HG03139 (cell line): Measurements from ENCODE around the gene ATPAF2.

ENCODE experiments used
- ATAC-seq: cut with Tn5 transposase; IDR thresholded peaks from one replicate; pipeline ENCODE4 v1.9.1; 2021; ENCODE audit not compliant: unreplicated experiment

Gene ATPAF2

GRCh38 chr17:18040261-18040858 is 1.4 kb upstream of the ATPAF2 start:
- no peak for ATAC-seq

GRCh38 chr17:18039535-18040260 is 730 bp upstream of the ATPAF2 start:
- peak; percentile 20 for ATAC-seq

- no peak for ATAC-seq
These were observed 668 bp downstream of the ATPAF2 start for GRCh38 chr17:18038149-18038850.

- no peak for ATAC-seq
These were observed 1.5 kb downstream of the ATPAF2 start for GRCh38 chr17:18037486-18037885.

GRCh38 chr17:18035704-18036103 is 3.3 kb downstream of the ATPAF2 start:
- ATAC-seq: no peak

- ATAC-seq: no peak
These were observed 5.4 kb downstream of the ATPAF2 start for GRCh38 chr17:18033442-18034099.

- ATAC-seq: no peak
These were observed 7.0 kb downstream of the ATPAF2 start for GRCh38 chr17:18031955-18032354.

- ATAC-seq: no peak
These were observed 9.9 kb downstream of the ATPAF2 start for GRCh38 chr17:18028952-18029540.

GRCh38 chr17:18028114-18028951 is 10.6 kb downstream of the ATPAF2 start:
- no peak for ATAC-seq

- no peak for ATAC-seq
These were observed 11.7 kb downstream of the ATPAF2 start for GRCh38 chr17:18027280-18027679.

GRCh38 chr17:18025945-18026776 is 12.8 kb downstream of the ATPAF2 start:
- no peak for ATAC-seq

GRCh38 chr17:18025241-18025944 is 13.6 kb downstream of the ATPAF2 start:
- ATAC-seq: no peak

GRCh38 chr17:18021372-18021771 is 17.6 kb downstream of the ATPAF2 start:
- ATAC-seq: no peak

- ATAC-seq: no peak
These were observed 18.0 kb downstream of the ATPAF2 start for GRCh38 chr17:18020971-18021370.

GRCh38 chr17:18019838-18020154 is 19.2 kb downstream of the ATPAF2 start:
- no peak for ATAC-seq

GRCh38 chr17:18018411-18018921 is 20.5 kb downstream of the ATPAF2 start:
- no peak for ATAC-seq

- no peak for ATAC-seq
These were observed 21.0 kb downstream of the ATPAF2 start for GRCh38 chr17:18017958-18018357.

- no peak for ATAC-seq
These were observed 22.5 kb downstream of the ATPAF2 start for GRCh38 chr17:18016426-18016825.

- no peak for ATAC-seq
These were observed 23.4 kb downstream of the ATPAF2 start for GRCh38 chr17:18015593-18015992.
